ENCODE data around the gene OTUB1. TPM values are rescaled to one million over a fixed set of nuclear protein-coding genes. Genes with fewer than 3 reads are reported as not detected.
A peak's percentile ranks its signal among the peaks of the same experiment; 100 is the strongest.

The OTUB1 gene
- total RNA-seq, 4 donors from 2014 or later: 47.7 to 70.4 (median 53.2) TPM

DNA sequence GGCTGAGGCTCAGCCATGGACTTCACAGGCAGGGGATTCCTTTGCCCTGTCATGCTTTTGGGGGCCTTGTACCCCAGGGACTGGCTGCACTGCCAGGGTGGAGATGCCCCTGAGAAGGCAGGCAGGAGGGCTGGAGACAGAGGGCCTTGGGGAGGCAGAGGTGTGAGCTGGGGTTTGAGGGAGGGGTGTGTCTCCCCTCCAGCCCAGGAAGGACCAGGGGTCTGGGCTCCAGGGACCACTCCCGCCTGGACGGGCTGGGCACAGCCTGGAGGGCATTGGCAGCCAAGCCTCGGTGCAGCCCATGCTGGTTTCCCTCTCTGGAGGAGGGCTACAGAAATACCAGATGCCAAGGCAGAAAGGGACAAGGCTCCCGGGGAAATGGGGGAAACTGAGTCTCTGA lies 19.5 kb downstream of the OTUB1 start:
- Histone ChIP-seq H3K27me3 (peaks cover 12% of the 10 kb centered on the region), H3K36me3 (no peaks in the 10 kb centered on the region), H3K4me1 (peaks cover 0 to 43% (median 20%) of the 10 kb centered on the region in 3 donors), H3K9me3 (no peaks in the 10 kb centered on the region), H3K27ac (no peak overlapping the region), H3K4me3 (no peak overlapping the region)
- WGBS, 2 donors (ENCODE audit: low coverage in 1 of 2): no CpG with 5 or more reads among the region's 4 CpGs
- ATAC-seq: no peak
- TF ChIP-seq POLR2A (IDR thresholded peaks at IDR 0.05): no peak
- TF ChIP-seq, protein P1, sequence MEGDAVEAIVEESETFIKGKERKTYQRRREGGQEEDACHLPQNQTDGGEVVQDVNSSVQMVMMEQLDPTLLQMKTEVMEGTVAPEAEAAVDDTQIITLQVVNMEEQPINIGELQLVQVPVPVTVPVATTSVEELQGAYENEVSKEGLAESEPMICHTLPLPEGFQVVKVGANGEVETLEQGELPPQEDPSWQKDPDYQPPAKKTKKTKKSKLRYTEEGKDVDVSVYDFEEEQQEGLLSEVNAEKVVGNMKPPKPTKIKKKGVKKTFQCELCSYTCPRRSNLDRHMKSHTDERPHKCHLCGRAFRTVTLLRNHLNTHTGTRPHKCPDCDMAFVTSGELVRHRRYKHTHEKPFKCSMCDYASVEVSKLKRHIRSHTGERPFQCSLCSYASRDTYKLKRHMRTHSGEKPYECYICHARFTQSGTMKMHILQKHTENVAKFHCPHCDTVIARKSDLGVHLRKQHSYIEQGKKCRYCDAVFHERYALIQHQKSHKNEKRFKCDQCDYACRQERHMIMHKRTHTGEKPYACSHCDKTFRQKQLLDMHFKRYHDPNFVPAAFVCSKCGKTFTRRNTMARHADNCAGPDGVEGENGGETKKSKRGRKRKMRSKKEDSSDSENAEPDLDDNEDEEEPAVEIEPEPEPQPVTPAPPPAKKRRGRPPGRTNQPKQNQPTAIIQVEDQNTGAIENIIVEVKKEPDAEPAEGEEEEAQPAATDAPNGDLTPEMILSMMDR (IDR thresholded peaks at IDR 0.05): no peak
- no peak for TF ChIP-seq POLR2AphosphoS5 (IDR thresholded peaks at IDR 0.05)
- no peak for TF ChIP-seq EP300 (IDR thresholded peaks at IDR 0.05)

DNA sequence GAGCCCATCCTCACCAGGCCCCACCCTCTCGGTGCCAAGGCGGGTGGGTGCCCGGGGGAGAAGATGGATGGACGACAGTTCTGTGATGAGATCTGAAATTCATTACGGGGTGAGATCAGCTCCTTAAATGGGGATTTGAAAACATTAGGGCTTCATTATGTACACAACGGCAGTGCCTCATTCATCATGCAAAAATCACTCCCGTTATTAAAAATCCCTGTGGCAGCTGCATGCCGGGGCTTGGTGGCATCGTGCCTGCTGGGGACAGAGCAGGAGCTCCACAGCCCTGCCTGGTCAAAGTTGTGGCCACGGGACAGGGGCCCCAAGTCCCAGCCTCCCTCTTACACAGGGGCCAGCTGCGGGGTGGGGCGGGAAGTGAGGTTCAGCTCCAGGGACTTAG lies 20.2 kb downstream of the OTUB1 start:
- TF ChIP-seq POLR2A (IDR thresholded peaks at IDR 0.05) (no peak), EP300 (IDR thresholded peaks at IDR 0.05) (no peak), POLR2AphosphoS5 (IDR thresholded peaks at IDR 0.05) (no peak)
- TF ChIP-seq, protein P1 (IDR thresholded peaks at IDR 0.05): no peak
- no CpG with 5 or more reads among the region's 12 CpGs for WGBS, 2 donors (ENCODE audit: low coverage in 1 of 2)
- no peak overlapping the region for H3K4me3 ChIP-seq
- peaks cover 12% of the 10 kb centered on the region for H3K27me3 ChIP-seq
- ATAC-seq: no peak
- no peaks in the 10 kb centered on the region for H3K9me3 ChIP-seq
- H3K27ac ChIP-seq: no peak overlapping the region
- H3K4me1 ChIP-seq: peaks cover 0 to 36% (median 18%) of the 10 kb centered on the region in 3 donors
- H3K36me3 ChIP-seq: no peaks in the 10 kb centered on the region

DNA sequence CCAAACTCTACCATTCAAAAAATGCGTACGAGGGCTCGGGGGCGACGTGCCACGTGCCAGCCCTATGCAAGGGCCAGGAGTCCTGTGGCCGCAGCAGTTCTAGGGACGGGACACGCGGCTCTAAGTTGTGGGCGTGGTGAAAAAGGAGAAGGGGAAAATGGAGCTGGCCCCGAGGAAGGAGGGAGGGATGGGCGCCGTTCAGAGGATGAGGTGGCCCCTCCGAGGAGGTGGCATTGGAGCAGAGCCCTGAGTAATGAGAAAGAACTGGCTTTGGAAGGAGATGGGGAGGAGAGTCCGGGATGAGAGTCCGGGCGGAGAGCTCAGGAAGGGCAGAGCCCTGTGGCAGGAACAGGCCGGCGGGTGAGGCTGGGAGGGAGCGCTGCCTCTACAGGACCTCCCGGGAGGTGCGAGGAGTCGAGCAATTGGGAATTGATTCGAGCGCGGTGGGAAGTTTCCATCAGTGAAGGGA lies 21.0 kb downstream of the OTUB1 start:
- H3K9me3 ChIP-seq: no peaks in the 10 kb centered on the region
- H3K36me3 ChIP-seq: no peaks in the 10 kb centered on the region
- H3K4me1 ChIP-seq: peaks cover 0 to 28% (median 13%) of the 10 kb centered on the region in 3 donors
- 0 to 1% methylated on average over 9 to 16 of the region's 27 CpGs for WGBS, 2 donors (ENCODE audit: low coverage in 1 of 2)
- H3K27ac ChIP-seq: peak overlapping the region in 3 of 4 donors; percentile 17 to 67 (median 49)
- H3K4me3 ChIP-seq: peak overlapping the region; percentile 20 to 46
- peak; percentile 50 for ATAC-seq
- no peak for TF ChIP-seq POLR2A (IDR thresholded peaks at IDR 0.05)
- no peak for TF ChIP-seq POLR2AphosphoS5 (IDR thresholded peaks at IDR 0.05)
- no peak for TF ChIP-seq EP300 (IDR thresholded peaks at IDR 0.05)
- TF ChIP-seq, protein P1 (IDR thresholded peaks at IDR 0.05): no peak
- peaks cover 12% of the 10 kb centered on the region for H3K27me3 ChIP-seq

DNA sequence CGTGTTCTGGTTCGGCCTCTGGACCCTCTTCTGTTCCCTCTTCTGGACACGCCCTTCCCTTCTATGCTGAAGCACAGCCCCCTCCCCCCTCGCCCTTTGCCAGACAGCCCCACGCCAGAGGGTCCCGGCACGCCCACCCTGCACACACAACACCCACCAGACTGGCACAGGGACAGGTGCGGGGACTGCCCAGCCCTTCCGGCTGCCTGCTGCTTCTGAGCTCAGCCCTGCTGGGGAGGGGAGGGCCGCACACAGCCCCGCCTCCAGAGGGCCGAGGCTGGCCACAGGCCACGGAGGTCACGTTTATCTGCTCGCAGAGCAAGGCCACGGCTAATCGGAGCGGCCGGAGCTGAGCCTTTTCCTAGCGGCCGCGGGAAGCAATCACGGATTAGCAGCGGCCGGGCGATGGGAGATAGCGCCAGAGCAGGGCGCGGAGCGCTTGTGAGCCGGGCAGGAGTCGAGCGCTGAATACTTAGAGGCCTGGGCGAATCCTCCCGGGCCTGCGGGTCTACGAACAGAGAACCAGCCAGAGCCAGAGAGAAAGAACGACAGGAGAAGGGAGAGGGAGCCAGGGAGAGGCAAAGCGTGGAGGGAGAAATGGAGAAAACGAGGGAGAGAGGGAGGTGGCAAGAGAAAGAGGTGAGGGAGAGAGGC lies 21.5 kb downstream of the OTUB1 start:
- TF ChIP-seq, protein P1 (IDR thresholded peaks at IDR 0.05): peak in 3 of 4 experiments; percentile 25 to 48 (median 46)
- TF ChIP-seq POLR2AphosphoS5 (IDR thresholded peaks at IDR 0.05): no peak
- peaks cover 0 to 25% (median 11%) of the 10 kb centered on the region in 3 donors for H3K4me1 ChIP-seq
- peak overlapping the region in 3 of 4 donors; percentile 17 to 67 (median 49) for H3K27ac ChIP-seq
- H3K4me3 ChIP-seq: peak overlapping the region; percentile 20 to 46
- peak; percentile 81 for ATAC-seq
- H3K9me3 ChIP-seq: no peaks in the 10 kb centered on the region
- peaks cover 12% of the 10 kb centered on the region for H3K27me3 ChIP-seq
- H3K36me3 ChIP-seq: no peaks in the 10 kb centered on the region
- WGBS, 2 donors (ENCODE audit: low coverage in 1 of 2): 0 to 16% methylated on average over 3 to 13 of the region's 40 CpGs
